Loucy (cell line): Measurements from ENCODE around the gene ZNF208.

Source experiments
- EZH2phosphoT487 ChIP-seq: fragments of 200-600 bp; IDR thresholded peaks from 2 replicates; pipeline ENCODE4 v1.6.1; 2018; ENCODE audit warnings: antibody characterized with exemption, mild to moderate bottlenecking, moderate library complexity, borderline replicate concordance
- TF ChIP-seq, protein P1 (sequence below): fragments of 200-600 bp; sonication (generic); conservative IDR thresholded peaks from 2 replicates; pipeline ENCODE4 v1.5.1; 2014; ENCODE audit warnings: mild to moderate bottlenecking, antibody characterized with exemption, low read length

DNA sequence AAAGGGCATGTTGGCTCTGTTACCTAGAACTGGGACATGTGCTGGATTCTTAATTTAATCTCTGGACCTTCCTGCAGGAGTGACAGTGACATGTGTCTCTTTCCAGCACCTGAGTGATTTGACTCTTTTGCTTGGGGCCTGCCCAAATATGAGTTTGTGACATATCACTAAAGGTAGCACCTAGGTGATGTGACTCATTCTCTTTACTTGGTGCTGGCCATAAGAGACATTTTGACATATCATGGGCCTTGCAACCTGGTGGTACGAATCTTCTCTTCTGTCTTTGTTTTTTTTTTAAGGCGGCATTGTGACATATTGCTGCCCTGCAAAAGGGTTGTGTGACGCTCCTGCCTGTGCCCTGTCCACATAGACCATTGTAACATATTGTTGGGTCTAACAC, 108.9 kb downstream of the ZNF208 start:
- TF ChIP-seq, protein P1, sequence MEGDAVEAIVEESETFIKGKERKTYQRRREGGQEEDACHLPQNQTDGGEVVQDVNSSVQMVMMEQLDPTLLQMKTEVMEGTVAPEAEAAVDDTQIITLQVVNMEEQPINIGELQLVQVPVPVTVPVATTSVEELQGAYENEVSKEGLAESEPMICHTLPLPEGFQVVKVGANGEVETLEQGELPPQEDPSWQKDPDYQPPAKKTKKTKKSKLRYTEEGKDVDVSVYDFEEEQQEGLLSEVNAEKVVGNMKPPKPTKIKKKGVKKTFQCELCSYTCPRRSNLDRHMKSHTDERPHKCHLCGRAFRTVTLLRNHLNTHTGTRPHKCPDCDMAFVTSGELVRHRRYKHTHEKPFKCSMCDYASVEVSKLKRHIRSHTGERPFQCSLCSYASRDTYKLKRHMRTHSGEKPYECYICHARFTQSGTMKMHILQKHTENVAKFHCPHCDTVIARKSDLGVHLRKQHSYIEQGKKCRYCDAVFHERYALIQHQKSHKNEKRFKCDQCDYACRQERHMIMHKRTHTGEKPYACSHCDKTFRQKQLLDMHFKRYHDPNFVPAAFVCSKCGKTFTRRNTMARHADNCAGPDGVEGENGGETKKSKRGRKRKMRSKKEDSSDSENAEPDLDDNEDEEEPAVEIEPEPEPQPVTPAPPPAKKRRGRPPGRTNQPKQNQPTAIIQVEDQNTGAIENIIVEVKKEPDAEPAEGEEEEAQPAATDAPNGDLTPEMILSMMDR, result no peak
- TF ChIP-seq EZH2phosphoT487, result no peak
